ENCODE results near the gene ZNG1F. TPM values are rescaled to one million over a fixed set of nuclear protein-coding genes. Genes with fewer than 3 reads are reported as not detected.
A peak's percentile ranks its signal among the peaks of the same experiment; 100 is the strongest.
"Not testable (repeated sequence)": the region's sequence is repeated elsewhere in the genome, so short reads cannot be mapped to it uniquely, and the experiment has no call there.

The ZNG1F gene
- polyA plus RNA-seq (2013, experiment 1 of 2) = 10.9 TPM
- polyA plus RNA-seq (2013, experiment 2 of 2) = 10.7 TPM

DNA sequence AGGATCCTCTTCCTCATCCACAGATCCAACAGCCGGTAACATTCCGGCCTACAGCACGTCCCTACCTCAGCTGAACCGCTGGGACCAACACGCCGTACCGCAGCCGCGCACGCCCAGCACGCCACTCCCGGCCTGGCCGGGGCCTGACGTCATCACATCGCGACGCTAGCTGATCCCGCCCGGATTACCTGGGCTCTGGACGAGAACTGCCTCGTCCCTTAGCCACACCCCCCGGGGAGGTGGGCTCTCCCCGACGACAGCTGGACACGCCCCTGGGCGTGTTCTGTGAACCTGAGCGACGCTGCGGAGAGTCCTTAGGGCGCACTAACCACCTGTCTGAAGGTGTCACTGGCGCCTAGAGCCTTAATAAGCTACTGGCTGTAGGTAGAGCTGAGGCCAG, at the start of gene ZNG1F:
Gene ZNG1F (minus strand): TSS at position 101 of the 400 bp plus-strand sequence. CDS start 59 bp downstream, at position 42.
- not testable (repeated sequence) for H3K4me1 ChIP-seq (ENCODE audit: control insufficient read depth, insufficient read depth, low read length, poor library complexity, severe bottlenecking); H3K4me3 ChIP-seq (ENCODE audit: extremely low read depth, insufficient read depth, low read length, poor library complexity, severe bottlenecking); H3K9me3 ChIP-seq (ENCODE audit: control insufficient read depth, low read length); H3K36me3 ChIP-seq (ENCODE audit: control insufficient read depth, insufficient read depth, low read length); H3K27ac ChIP-seq (ENCODE audit: low read depth, low read length, severe bottlenecking)
- WGBS, 2 experiments (ENCODE audit: insufficient coverage in 2 of 2) = no CpG with 5 or more reads among the region's 31 CpGs

DNA sequence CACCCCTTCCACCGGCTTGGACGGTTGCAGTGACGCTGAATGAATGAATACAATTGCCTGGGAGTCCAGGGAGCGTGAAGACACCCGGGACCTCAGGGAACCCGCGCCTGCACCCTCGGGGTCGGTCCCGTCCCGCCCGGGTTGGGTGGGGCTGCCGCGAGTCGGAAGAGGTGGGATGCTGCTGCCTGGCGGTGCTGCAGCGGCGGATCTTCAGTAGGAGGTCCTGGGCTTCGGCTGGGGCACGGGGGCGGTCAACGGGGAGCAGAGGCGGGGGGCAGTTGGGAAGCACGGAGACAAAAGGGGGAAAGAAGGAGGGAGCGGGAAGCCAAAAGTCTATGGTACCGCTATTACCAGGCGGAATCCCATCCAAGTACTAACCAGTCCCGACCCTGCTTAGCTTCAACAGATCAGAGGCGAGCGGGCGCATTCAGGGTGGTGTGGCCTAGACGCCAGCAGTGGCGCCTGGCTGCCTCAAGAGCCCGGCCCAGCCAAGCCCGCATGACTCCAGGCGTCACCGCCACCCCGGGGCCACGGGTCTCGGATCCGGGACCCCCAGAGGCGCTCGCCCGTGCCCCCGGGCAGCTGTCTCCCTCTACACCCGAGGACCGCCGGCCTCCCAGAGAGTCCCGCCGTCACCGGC, 48.1 kb upstream of the ZNG1F start:
- WGBS, 2 experiments (ENCODE audit: insufficient coverage in 2 of 2) = 90 to 93% methylated on average over 18 to 22 of the region's 51 CpGs
- not testable (repeated sequence) for H3K27ac ChIP-seq (ENCODE audit: low read depth, low read length, severe bottlenecking); H3K9me3 ChIP-seq (ENCODE audit: control insufficient read depth, low read length); H3K4me1 ChIP-seq (ENCODE audit: control insufficient read depth, insufficient read depth, low read length, poor library complexity, severe bottlenecking); H3K36me3 ChIP-seq (ENCODE audit: control insufficient read depth, insufficient read depth, low read length)
- peak overlapping the region; percentile 21 for H3K4me3 ChIP-seq (ENCODE audit: extremely low read depth, insufficient read depth, low read length, poor library complexity, severe bottlenecking)

DNA sequence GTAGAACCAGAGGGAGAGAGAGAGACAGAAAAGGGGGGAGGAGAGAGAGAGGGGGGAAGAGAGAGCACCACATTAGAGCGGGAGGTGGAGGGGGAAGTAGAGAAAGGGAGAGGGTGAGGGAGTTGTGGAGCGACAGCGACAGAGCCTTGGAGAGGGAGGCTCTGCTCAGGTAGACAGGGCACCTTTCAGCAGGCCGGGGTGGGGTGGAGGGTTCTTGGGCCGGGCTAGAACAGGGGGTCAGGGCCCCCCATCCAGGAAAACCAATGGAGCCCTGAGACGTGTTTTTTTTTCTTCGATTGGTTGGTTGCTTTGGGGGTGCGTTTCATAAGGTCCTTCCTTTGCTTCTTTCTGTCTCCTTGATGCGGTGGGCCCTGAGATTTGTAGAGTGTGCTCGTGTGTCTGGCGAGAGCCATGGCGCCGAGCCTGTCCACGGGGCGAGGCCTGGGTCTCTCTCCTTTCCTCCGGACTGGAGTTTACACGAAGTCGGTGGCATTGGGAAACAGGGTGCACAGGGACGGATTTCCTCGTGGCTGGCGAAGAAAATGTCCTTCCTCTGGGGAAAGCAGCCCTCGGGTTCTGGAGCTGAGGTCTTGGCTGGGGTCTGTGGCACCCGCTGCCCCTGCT, 47.5 kb upstream of the ZNG1F start:
- not testable (repeated sequence) for H3K36me3 ChIP-seq (ENCODE audit: control insufficient read depth, insufficient read depth, low read length); H3K4me3 ChIP-seq (ENCODE audit: extremely low read depth, insufficient read depth, low read length, poor library complexity, severe bottlenecking); H3K27ac ChIP-seq (ENCODE audit: low read depth, low read length, severe bottlenecking); H3K4me1 ChIP-seq (ENCODE audit: control insufficient read depth, insufficient read depth, low read length, poor library complexity, severe bottlenecking); H3K9me3 ChIP-seq (ENCODE audit: control insufficient read depth, low read length)
- 65 to 79% methylated on average over 8 to 16 of the region's 23 CpGs for WGBS, 2 experiments (ENCODE audit: insufficient coverage in 2 of 2)

DNA sequence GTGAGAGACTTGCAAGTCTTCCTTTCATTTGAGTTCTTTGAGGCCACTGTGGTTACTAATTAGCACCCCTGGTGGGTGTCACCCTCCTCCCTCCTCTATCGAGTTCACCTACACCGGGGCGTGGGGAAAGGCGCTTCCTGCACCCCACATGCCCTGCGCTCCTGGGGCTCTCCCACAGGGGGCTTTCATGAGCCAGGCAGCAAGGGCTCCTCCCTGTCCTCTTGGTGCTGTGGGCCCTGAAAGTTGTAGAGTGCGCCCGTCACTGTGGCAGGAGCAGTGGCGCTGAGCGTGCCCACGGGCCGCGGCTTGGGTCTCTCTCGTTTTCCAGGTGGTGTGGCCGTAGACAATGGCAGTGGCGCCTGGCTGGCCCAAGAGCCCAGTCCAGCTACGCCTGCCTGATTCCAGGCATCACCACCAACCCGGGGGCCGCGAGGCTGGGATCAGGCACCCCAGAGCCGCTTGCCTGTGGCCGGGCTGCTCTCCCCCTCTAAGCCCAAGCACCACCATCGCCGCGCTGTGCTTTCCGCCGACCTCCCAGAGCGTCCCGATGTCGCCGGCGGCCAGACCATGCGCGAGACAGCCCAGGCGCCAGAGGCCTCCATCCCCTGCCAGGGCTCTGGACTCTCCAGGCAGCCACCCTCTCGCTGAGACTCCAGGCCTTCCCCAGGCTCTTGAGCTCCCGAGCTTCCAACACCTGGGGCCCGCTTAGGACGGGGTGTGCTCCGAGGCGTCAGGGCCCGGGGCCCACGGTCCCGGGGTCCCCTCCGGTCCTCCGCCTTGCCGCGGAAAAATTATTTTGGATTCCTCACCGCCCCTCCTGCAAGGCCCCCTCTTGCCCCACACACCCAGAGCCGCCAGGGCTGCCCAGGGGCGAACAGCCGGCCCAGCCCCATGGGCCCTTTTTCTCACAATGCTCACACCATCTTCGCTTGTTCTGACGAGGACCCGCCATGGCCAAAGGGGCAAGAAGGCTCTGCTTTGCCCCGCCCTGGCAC, 46.0 kb upstream of the ZNG1F start:
- WGBS, 2 experiments (ENCODE audit: insufficient coverage in 2 of 2) = 62 to 68% methylated on average over 14 to 20 of the region's 55 CpGs
- H3K36me3 ChIP-seq (ENCODE audit: control insufficient read depth, insufficient read depth, low read length) = not testable (repeated sequence)

DNA sequence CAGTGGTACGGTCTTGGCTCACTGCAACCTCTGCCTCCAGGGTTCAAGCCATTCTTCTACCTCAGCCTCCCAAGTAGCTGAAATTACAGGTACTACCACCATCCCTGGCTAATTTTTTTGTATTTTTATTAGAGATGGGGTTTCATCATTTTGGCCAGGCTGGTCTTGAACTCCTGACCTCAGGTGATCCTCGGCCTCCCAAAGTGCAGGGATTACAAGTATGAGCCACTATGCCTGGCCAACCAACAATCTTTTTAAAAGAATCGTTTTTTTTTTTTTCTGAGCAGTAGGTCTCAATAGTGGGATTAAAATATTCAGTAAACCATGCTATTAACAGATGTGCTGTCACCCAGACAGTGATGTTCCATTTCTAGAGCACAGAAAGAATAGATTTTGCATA, 45.1 kb upstream of the ZNG1F start:
- H3K4me3 ChIP-seq (ENCODE audit: extremely low read depth, insufficient read depth, low read length, poor library complexity, severe bottlenecking); H3K27ac ChIP-seq (ENCODE audit: low read depth, low read length, severe bottlenecking); H3K36me3 ChIP-seq (ENCODE audit: control insufficient read depth, insufficient read depth, low read length); H3K4me1 ChIP-seq (ENCODE audit: control insufficient read depth, insufficient read depth, low read length, poor library complexity, severe bottlenecking): not testable (repeated sequence)
- WGBS, 2 experiments (ENCODE audit: insufficient coverage in 2 of 2) = 30% methylated on average over 1 of the region's 3 CpGs; no CpG with 5 or more reads in 1 of the 2 experiments
- H3K9me3 ChIP-seq (ENCODE audit: control insufficient read depth, low read length) = peaks cover 14% of the 10 kb centered on the region

More for the DNA sequence above, 46.0 kb upstream of the ZNG1F start:
- H3K4me1 ChIP-seq (ENCODE audit: control insufficient read depth, insufficient read depth, low read length, poor library complexity, severe bottlenecking); H3K27ac ChIP-seq (ENCODE audit: low read depth, low read length, severe bottlenecking); H3K4me3 ChIP-seq (ENCODE audit: extremely low read depth, insufficient read depth, low read length, poor library complexity, severe bottlenecking); H3K9me3 ChIP-seq (ENCODE audit: control insufficient read depth, low read length): not testable (repeated sequence)

DNA sequence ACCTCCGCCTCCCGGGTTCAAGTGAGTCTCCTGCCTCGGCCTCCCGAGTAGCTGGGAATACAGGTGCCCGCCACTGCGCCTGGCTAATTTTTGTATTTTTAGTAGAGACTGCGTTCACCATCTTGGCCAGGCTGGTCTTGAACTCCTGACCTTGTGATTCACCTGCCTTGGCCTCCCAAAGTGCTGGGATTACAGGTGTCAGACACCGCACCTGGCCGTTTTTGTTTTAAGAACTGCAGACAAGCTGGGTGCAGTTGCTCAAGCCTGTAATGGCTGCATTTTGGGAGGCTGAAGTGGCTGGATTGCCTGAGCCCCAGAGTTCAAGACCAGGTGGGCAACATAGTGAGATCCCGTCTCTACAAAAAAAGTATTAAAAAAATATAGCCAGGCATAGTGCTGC, 43.2 kb upstream of the ZNG1F start:
- 70 to 81% methylated on average over 10 of the region's 10 CpGs for WGBS, 2 experiments (ENCODE audit: insufficient coverage in 2 of 2)
- not testable (repeated sequence) for H3K4me3 ChIP-seq (ENCODE audit: extremely low read depth, insufficient read depth, low read length, poor library complexity, severe bottlenecking); H3K36me3 ChIP-seq (ENCODE audit: control insufficient read depth, insufficient read depth, low read length); H3K27ac ChIP-seq (ENCODE audit: low read depth, low read length, severe bottlenecking); H3K4me1 ChIP-seq (ENCODE audit: control insufficient read depth, insufficient read depth, low read length, poor library complexity, severe bottlenecking)
- H3K9me3 ChIP-seq (ENCODE audit: control insufficient read depth, low read length) = peaks cover 13% of the 10 kb centered on the region

DNA sequence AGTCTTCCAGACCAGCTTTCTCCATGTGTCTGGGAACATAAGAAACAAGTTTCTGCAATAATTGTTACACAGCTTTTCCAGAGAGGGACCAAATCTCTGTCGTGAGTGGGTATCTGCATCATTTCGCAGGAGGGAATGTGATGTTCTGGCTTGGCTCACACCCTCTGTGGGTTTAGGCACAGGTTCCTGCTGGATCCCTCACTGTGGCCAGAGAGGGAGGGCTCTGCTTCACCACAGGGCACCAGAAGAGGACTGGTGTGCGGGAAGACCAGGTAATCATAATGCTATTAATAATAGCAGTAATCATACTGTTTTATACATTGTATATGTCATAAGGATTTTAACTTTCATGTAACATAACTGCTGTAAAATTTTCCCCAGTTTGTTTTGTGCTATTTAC, 41.3 kb upstream of the ZNG1F start:
- H3K9me3 ChIP-seq (ENCODE audit: control insufficient read depth, low read length) = peaks cover 13% of the 10 kb centered on the region
- not testable (repeated sequence) for H3K27ac ChIP-seq (ENCODE audit: low read depth, low read length, severe bottlenecking); H3K4me3 ChIP-seq (ENCODE audit: extremely low read depth, insufficient read depth, low read length, poor library complexity, severe bottlenecking); H3K4me1 ChIP-seq (ENCODE audit: control insufficient read depth, insufficient read depth, low read length, poor library complexity, severe bottlenecking); H3K36me3 ChIP-seq (ENCODE audit: control insufficient read depth, insufficient read depth, low read length)
- WGBS, 2 experiments (ENCODE audit: insufficient coverage in 2 of 2) = 61 to 63% methylated on average over 1 to 2 of the region's 3 CpGs

DNA sequence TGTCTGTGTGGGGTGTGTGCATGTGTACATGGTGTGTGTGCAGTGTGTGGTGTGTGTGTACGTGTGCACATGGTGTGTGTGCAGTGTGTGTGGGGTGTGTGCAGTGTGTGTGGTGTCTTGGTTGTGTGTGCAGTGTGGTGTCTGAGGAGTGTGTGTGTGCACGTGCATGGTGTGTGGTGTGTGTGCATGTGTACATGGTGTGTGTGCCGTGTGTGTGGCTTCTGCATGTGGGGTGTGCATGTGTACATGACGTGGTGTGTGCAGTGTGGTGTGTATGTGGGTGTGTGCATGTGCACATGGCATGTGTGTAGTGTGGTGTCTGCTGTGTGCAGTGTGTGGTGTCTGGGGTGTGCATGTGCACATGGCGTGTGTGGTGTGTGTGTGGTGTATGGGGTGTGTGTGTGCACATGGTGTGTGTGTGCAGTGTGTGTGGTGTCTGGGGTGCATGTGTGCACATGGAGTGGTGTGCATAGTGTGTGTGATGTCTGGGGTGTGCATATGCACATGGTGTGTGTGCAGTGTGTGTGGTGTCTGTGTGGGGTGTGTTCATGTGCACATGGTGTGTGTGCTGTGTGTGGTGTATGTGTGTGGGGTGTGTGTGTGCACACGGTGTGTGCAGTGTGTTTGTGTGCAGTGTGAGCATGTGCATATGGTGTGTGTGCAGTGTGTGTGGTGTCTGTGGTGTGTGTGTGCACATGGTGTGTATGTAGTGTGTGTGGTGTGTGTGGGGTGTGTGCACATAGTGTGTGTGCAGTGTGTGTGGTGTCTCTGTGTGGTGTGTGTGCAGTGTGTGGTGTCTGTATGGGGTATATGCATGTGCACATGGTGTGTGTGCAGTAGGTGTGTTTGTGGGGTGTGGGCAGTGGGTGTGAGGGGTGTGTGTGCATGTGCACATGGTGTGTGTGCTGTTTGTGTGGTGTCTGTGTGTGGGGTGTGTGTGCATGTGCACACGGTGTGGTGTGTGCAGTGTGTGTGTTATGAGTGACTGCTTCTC, 40.6 kb upstream of the ZNG1F start:
- H3K9me3 ChIP-seq (ENCODE audit: control insufficient read depth, low read length) = peaks cover 10% of the 10 kb centered on the region
- no peak overlapping the region for H3K4me3 ChIP-seq (ENCODE audit: extremely low read depth, insufficient read depth, low read length, poor library complexity, severe bottlenecking)
- H3K4me1 ChIP-seq (ENCODE audit: control insufficient read depth, insufficient read depth, low read length, poor library complexity, severe bottlenecking) = no peaks in the 10 kb centered on the region
- H3K36me3 ChIP-seq (ENCODE audit: control insufficient read depth, insufficient read depth, low read length) = no peaks in the 10 kb centered on the region
- WGBS, 2 experiments (ENCODE audit: insufficient coverage in 2 of 2) = 53 to 54% methylated on average over 7 of the region's 7 CpGs
- no peak overlapping the region for H3K27ac ChIP-seq (ENCODE audit: low read depth, low read length, severe bottlenecking)

DNA sequence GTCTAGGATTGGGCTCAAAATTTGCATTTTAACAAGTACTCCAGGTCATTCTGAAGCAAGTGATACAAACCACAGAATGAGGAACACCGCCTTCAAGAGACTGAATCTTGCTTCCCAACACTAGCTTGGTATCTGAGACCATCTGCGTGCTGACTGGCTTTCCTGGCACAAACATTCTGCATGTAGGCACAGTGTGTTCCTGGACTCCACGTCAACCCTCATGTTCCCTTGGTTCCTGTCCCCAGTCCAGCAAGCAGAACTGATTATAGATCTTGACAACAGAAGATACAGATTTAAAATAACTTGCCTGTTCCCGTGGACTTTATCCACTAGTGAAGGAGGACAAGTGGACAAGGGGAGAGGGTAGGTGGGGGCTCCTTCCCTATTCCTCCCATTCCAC, 30.7 kb upstream of the ZNG1F start:
- 84 to 91% methylated on average over 1 to 2 of the region's 4 CpGs for WGBS, 2 experiments (ENCODE audit: insufficient coverage in 2 of 2)
- H3K9me3 ChIP-seq (ENCODE audit: control insufficient read depth, low read length); H3K27ac ChIP-seq (ENCODE audit: low read depth, low read length, severe bottlenecking); H3K4me3 ChIP-seq (ENCODE audit: extremely low read depth, insufficient read depth, low read length, poor library complexity, severe bottlenecking); H3K36me3 ChIP-seq (ENCODE audit: control insufficient read depth, insufficient read depth, low read length); H3K4me1 ChIP-seq (ENCODE audit: control insufficient read depth, insufficient read depth, low read length, poor library complexity, severe bottlenecking): not testable (repeated sequence)

DNA sequence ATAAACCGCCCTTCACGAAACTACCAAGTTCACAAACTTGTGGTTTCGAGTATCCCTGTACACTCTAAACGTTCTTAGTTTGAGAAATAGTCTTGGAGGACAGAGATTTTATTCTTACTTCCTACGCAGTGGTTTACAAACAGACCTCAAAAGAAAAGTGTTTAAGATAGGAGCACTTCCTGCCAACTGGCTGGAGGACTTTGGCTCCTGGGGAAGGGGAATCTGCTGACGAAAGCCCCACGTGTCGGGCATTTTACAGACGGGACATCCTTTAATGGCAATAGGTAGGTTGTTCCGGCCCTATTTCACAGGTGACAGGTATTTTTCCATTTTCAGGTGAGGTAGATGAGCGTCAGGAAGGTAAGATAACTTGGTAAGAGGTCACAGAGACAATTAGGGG, 678 bp downstream of the ZNG1F start:
- not testable (repeated sequence) for H3K4me3 ChIP-seq (ENCODE audit: extremely low read depth, insufficient read depth, low read length, poor library complexity, severe bottlenecking); H3K27ac ChIP-seq (ENCODE audit: low read depth, low read length, severe bottlenecking); H3K9me3 ChIP-seq (ENCODE audit: control insufficient read depth, low read length); H3K4me1 ChIP-seq (ENCODE audit: control insufficient read depth, insufficient read depth, low read length, poor library complexity, severe bottlenecking); H3K36me3 ChIP-seq (ENCODE audit: control insufficient read depth, insufficient read depth, low read length)
- WGBS, 2 experiments (ENCODE audit: insufficient coverage in 2 of 2) = no CpG with 5 or more reads among the region's 11 CpGs
